Stomach (tissue), 4 donors: Measurements from ENCODE around the gene CCDC28B.

Experiments
- CTCF ChIP-seq, 7 experiments: fragments of 450-650 bp in 4 of 7; fragments of 200-600 bp in 3 of 7; sonication (generic) in 3 of 7; IDR thresholded peaks; one replicate each; pipeline ENCODE4 v1.5.1; 2016 to 2019; ENCODE audit warnings: antibody characterized with exemption in 7 of 7, control low read depth in 2 of 7, mild to moderate bottlenecking in 1 of 7
- EP300 ChIP-seq: sonication (generic); formaldehyde crosslinking; IDR thresholded peaks from one replicate; pipeline ENCODE4 v1.6.1; 2017; ENCODE audit warnings: antibody characterized with exemption
- POLR2A ChIP-seq, 4 donors: fragments of 450-650 bp; IDR thresholded peaks; one replicate each; pipeline ENCODE4 v1.6.1; 2016; ENCODE audit warnings: antibody characterized with exemption in 4 of 4, control low read depth in 2 of 4, mild to moderate bottlenecking in 1 of 4, moderate library complexity in 1 of 4
- POLR2AphosphoS5 ChIP-seq, 3 donors: sonication (generic); formaldehyde crosslinking; IDR thresholded peaks; one replicate each; pipeline ENCODE4 v1.6.1; 2016; ENCODE audit warnings: antibody characterized with exemption in 3 of 3

DNA sequence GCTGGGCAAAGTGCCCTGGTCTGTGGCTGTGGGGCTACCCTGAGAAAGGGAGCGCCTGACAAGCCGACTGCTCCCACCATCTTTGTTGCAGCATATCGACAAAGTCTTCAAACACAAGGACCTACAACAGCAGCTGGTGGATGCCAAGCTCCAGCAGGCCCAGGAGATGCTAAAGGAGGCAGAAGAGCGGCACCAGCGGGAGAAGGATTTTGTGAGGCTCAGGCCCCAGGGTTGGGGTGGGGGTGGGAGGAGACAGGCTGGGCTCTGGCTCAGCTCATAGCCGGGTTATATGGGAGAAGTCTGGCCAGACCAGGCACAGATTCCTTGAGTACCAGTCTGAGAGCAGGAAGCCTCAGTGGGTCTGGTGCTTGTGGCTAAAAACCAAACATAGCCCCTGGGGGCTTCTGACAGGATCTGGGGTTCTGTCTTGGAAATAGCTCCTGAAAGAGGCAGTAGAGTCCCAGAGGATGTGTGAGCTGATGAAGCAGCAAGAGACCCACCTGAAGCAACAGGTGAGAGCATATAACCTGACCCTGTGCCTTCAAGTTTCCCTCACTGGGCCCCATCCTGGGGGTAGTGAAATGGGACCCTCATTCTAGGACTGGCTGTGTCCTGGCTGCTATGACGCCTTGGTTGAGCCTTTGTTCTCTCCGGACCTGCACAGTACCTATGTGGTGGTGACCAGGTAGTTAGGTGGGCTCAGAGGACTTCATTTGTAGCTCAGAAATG is 8.0 kb upstream of the CCDC28B start:
- no peak for TF ChIP-seq CTCF (IDR thresholded peaks at IDR 0.05)
- TF ChIP-seq POLR2A (IDR thresholded peaks at IDR 0.05), result no peak
- TF ChIP-seq EP300, result no peak
- no peak for TF ChIP-seq POLR2AphosphoS5 (IDR thresholded peaks at IDR 0.05)
